ENCODE measurements around the gene SEPTIN1. TPM values are rescaled to one million over a fixed set of nuclear protein-coding genes. Genes with fewer than 3 reads are reported as not detected.
A peak's percentile ranks its signal among the peaks of the same experiment; 100 is the strongest.

The SEPTIN1 gene
- total and polyA plus RNA-seq, 2 of the 13 experiments (the other 11 are each of a cell fraction or from before 2014, with no cell fraction given): 0.18 to 0.67 TPM

- TF ChIP-seq ZHX1 (CRISPR knock-in tag; IDR thresholded peaks at IDR 0.05; ENCODE audit: low read depth) (peak; percentile 92), SP140L (CRISPR knock-in tag; IDR thresholded peaks at IDR 0.05; ENCODE audit: borderline replicate concordance) (peak; percentile 53; the same call in 1 of the 2 replicates), ZMYM2 (CRISPR knock-in tag; IDR thresholded peaks at IDR 0.05) (peak; percentile 92), KDM1A (CRISPR knock-in tag; IDR thresholded peaks at IDR 0.05) (peak; percentile 78), NCOR1 (IDR thresholded peaks at IDR 0.05; ENCODE audit: borderline replicate concordance, low read length) (peak; percentile 88; the same call in 1 of the 2 replicates), ZNF672 (CRISPR knock-in tag; IDR thresholded peaks at IDR 0.05) (no peak), ZMAT5 (CRISPR knock-in tag; IDR thresholded peaks at IDR 0.05; ENCODE audit: borderline replicate concordance, low read depth) (no peak), STAT6 (CRISPR knock-in tag; IDR thresholded peaks at IDR 0.05; ENCODE audit: borderline replicate concordance) (0 out of 2 replicates have a peak, but pooled peaks have one; percentile 50), HINFP (CRISPR knock-in tag; IDR thresholded peaks at IDR 0.05; ENCODE audit: low read depth) (peak; percentile 94), ZNF468 (CRISPR knock-in tag; IDR thresholded peaks at IDR 0.05) (peak; percentile 26; the same call in 1 of the 2 replicates)
- TF ChIP-seq, protein P1, sequence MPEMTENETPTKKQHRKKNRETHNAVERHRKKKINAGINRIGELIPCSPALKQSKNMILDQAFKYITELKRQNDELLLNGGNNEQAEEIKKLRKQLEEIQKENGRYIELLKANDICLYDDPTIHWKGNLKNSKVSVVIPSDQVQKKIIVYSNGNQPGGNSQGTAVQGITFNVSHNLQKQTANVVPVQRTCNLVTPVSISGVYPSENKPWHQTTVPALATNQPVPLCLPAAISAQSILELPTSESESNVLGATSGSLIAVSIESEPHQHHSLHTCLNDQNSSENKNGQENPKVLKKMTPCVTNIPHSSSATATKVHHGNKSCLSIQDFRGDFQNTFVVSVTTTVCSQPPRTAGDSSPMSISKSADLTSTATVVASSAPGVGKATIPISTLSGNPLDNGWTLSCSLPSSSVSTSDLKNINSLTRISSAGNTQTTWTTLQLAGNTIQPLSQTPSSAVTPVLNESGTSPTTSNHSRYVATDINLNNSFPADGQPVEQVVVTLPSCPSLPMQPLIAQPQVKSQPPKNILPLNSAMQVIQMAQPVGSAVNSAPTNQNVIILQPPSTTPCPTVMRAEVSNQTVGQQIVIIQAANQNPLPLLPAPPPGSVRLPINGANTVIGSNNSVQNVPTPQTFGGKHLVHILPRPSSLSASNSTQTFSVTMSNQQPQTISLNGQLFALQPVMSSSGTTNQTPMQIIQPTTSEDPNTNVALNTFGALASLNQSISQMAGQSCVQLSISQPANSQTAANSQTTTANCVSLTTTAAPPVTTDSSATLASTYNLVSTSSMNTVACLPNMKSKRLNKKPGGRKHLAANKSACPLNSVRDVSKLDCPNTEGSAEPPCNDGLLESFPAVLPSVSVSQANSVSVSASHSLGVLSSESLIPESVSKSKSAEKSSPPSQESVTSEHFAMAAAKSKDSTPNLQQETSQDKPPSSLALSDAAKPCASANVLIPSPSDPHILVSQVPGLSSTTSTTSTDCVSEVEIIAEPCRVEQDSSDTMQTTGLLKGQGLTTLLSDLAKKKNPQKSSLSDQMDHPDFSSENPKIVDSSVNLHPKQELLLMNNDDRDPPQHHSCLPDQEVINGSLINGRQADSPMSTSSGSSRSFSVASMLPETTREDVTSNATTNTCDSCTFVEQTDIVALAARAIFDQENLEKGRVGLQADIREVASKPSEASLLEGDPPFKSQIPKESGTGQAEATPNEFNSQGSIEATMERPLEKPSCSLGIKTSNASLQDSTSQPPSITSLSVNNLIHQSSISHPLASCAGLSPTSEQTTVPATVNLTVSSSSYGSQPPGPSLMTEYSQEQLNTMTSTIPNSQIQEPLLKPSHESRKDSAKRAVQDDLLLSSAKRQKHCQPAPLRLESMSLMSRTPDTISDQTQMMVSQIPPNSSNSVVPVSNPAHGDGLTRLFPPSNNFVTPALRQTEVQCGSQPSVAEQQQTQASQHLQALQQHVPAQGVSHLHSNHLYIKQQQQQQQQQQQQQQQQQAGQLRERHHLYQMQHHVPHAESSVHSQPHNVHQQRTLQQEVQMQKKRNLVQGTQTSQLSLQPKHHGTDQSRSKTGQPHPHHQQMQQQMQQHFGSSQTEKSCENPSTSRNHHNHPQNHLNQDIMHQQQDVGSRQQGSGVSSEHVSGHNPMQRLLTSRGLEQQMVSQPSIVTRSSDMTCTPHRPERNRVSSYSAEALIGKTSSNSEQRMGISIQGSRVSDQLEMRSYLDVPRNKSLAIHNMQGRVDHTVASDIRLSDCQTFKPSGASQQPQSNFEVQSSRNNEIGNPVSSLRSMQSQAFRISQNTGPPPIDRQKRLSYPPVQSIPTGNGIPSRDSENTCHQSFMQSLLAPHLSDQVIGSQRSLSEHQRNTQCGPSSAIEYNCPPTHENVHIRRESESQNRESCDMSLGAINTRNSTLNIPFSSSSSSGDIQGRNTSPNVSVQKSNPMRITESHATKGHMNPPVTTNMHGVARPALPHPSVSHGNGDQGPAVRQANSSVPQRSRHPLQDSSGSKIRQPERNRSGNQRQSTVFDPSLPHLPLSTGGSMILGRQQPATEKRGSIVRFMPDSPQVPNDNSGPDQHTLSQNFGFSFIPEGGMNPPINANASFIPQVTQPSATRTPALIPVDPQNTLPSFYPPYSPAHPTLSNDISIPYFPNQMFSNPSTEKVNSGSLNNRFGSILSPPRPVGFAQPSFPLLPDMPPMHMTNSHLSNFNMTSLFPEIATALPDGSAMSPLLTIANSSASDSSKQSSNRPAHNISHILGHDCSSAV (CRISPR knock-in tag; IDR thresholded peaks at IDR 0.05; ENCODE audit: borderline replicate concordance): 0 out of 2 replicates have a peak, but pooled peaks have one; percentile 11
These were observed 27.0 kb downstream of the SEPTIN1 start, which contains the start of gene CD2BP2 (continued) for GRCh38 chr16:30355144-30355953.
